ENCODE data around the gene MED8.

The MED8 gene

DNA sequence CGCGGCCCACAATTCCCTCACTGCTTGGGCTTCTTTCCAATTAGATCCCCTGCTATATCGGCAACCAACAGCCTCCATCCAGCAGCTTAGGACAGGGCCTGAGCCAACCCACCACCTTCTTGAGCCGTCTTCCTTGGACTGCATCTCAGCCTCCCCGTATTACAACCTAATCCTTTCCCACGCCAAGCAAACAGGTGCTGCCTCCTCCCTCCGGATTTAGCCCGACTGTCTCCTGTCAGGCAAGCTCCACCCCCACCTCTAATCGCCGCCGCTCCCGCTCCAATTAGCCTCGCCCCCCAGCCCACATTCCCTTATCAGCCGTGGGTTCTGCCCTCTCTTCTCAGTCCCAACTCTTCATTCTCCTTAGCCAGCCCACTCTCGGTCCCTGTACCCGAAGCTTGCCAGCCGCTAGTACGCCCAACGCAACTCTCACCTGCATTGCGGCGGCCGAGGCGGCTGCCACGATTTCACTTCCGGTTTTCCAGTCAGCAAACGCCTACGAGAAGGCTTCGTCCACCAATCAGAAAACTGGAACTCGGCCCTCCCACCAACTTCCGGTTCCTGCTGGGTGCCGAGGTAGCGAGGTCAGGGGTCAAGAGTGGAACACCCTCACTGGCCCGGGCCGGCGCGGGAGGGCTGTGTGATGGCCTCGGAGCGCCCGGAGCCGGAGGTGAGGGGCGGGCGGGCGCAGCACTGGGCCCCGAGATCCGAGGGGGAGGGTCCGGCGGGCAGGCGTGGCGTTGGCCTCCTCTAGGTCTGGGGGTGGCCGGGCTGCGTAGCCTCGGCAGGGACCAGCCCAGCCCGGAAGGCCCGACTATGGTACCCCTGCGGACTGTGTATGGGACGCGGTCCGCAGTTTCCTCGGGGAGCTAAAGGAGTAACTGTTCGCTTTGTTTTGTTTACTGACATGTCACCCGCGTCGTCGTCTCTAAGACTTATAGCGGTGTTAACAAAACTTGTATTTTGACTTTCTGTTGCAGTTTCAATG is at the start of gene MED8, which contains the start of gene SZT2:
TSS of gene MED8 (minus strand) at position 475 of the 988 bp plus-strand sequence. CDS start at position 439, 36 bp downstream.
TSS of gene SZT2 (plus strand) at position 574 of the 988 bp plus-strand sequence. CDS start at position 644, 70 bp downstream.
- peak; percentile 80 to 84 (median 82) for DNase-seq

DNA sequence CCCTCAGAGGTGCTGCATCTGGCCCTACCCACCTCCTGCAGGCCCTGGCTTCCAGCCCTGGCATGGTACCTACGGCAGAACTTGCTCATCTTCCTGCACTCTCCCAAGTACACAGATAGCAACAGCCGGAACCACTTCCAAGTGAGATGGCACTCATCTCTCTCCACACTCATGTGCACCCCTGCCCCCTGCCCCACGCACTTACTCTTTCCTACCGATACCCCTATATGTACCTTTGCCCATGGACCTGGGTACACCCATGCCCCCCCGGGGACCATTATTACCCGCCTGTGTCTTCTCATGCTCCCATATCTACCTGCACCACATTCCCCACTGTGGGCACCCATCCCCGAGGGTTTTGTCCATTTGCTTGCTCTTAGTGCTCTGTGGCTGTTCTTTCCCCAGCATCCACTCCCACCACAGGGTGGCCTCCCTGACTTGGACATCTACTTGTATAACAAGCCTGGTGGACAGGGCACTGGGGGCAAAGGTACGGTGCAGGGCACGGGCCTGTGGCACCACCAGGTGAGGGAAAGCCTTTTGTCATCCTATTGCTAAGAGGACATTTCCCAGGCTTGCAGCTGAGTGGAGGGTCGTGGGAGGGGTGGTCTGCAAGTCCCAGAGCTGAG is 49.5 kb upstream of the MED8 start:
- DNase-seq: no peak

DNA sequence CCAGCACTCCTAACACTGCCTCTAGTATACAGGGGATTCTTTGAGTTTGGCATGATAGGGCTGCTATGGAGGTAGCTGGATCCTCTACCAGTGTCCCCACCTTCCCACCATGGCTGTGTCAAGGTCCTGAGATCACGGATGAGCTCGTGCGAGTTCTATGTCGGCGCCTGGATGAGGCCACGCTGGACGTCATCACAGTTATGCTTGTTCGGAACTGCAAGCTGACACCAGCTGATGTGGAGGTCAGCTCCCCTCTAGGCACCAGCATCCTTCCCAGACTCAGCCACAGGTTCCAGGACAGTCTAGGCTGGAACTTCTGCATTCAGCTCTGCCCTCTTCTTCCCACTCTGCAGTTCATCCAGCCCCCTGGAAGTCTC is 49.0 kb upstream of the MED8 start:
- DNase-seq: no peak

GRCh38 chr1:43438006-43438405 is 48.4 kb upstream of the MED8 start:
- DNase-seq: no peak

GRCh38 chr1:43437031-43437973 is 47.7 kb upstream of the MED8 start:
- no peak for DNase-seq

DNA sequence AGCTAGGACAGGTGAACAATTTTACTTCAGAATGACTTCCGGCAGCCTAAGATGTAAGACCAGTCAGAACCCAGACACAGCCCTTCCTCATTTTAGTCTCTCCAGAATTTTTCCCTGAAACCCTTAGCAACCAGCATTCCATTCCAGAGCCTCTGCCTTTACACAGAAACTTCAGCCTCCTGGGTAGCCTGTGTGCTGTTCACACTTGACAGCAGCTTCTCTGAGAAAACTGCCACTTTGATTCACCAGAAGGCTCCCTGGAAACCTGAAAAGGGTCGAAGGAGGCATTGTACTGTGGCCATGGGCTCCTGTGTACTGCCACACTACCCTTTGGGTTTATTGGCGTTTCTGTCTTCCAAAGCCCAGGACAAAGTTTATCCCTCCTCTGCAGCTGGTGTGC is 46.8 kb upstream of the MED8 start:
- DNase-seq: no peak

GRCh38 chr1:43435146-43436145 is 45.8 kb upstream of the MED8 start:
- no peak for DNase-seq

- DNase-seq: no peak
These were observed 44.7 kb upstream of the MED8 start for GRCh38 chr1:43434256-43434655.

- no peak for DNase-seq
These were observed 43.3 kb upstream of the MED8 start for GRCh38 chr1:43432907-43433306.

- DNase-seq: no peak
These were observed 42.7 kb upstream of the MED8 start for GRCh38 chr1:43432171-43432860.

- no peak for DNase-seq
These were observed 42.1 kb upstream of the MED8 start for GRCh38 chr1:43431676-43432075.

- DNase-seq: no peak
These were observed 41.2 kb upstream of the MED8 start for GRCh38 chr1:43430831-43431230.

DNA sequence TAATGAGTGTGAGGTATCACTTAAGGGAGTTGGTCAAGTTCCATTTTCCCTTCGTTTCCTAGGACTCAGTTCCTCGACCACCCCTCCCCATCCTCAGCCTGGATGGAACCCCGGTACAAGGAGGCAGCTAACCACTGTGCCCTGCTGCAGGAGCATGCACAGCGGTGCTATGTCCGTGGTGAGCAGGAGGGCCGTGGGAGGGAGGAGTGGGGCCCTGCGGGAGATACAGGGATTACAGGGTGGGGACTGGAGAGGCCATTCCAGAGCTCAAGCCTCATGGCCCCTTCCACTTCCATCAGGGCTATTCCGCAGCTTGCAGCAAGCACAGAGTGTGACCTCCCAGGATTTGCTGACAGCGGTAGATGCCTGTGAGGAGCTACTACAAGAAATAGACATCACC is 38.3 kb upstream of the MED8 start:
- DNase-seq: no peak

- no peak for DNase-seq
These were observed 37.9 kb upstream of the MED8 start for GRCh38 chr1:43427524-43427923.

- DNase-seq: no peak
These were observed 36.6 kb upstream of the MED8 start for GRCh38 chr1:43426221-43426620.

- DNase-seq: no peak
These were observed 35.4 kb upstream of the MED8 start for GRCh38 chr1:43425045-43425444.

DNA sequence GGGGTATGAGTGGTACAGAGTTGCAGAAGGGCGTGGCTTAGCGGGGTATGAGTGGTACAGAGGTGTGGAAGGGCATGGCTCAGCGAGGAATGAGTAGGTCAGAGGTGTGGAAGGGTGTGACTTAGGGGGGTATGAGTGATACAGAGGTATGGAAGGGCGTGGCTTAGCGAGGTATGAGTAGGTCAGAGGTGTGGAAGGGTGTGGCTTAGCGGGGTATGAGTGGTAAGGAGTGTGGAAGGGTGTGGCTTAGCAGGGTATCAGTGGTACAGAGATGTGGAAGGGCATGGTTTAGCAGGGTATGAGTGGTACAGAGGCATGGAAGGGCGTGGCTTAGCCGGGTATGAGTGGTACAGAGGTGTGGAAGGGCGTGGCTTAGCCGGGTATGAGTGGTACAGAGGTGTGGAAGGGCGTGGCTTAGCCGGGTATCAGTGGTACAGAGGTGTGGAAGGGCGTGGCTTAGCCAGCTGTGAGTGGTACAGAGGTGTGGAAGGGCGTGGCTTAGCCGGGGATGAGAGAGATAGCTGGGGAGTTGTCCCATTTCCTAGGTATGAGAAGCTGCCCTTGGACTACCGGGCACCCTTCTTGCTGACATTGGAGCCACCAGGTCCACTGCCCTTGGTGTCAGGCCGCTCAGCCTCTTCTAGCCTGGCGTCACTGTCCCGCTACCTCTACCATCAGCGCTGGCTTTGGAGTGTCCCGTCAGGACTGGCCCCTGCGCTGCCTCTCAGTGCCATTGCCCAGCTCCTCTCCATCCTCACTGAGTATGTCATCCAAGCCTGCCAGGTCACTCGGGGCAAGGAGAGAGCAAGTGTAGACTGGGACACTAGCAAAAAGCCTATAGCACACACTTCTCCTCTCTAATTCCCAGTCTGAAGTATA is 34.3 kb upstream of the MED8 start:
- DNase-seq: no peak

DNA sequence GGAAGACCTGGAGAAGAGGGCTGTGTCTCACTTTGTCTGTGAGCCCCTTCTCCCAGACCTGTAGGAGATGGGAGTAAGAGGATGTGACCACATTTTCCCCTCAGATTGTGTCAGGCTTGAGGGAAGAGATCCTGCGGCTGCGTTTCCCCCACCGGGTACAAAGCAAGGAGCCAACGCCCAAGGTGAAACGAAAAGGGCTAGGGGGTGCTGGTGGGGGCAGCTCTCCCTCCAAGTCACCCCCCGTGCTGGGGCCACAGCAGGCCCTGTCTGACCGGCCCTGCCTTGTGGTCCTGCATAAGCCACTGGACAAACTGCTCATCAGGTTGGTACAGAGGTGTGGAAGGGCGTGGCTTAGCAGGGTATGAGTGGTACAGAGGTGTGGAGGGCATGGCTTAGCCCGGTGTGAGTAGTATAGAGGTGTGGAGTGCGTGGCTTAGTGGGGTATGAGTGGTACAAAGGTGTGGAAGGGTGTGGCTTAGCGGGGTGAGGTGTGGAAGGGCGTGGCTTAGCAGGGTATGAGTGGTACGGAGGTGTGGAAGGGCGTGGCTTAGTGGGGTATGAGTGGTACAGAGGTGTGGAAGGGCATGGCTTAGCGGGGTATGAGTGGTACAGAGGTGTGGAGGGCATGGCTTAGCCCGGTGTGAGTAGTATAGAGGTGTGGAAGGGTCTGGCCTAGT is 33.5 kb upstream of the MED8 start:
- DNase-seq: no peak

Measured in activated CD4-positive, CD25-positive, alpha-beta regulatory T cell (primary cell).